ENCODE measurements around the gene EEF1A2.

The EEF1A2 gene

GRCh38 chr20:63536997-63537524 is 38.2 kb upstream of the EEF1A2 start, which contains the start of gene PTK6:
Gene PTK6 (minus strand): TSS chr20:63537376. CDS start chr20:63537314, 62 bp downstream.
- no peak for DNase-seq (ENCODE audit: low spot score)

GRCh38 chr20:63536241-63536977 is 37.5 kb upstream of the EEF1A2 start:
- no peak for DNase-seq (ENCODE audit: low spot score)

- no peak for DNase-seq (ENCODE audit: low spot score)
These were observed 36.2 kb upstream of the EEF1A2 start for GRCh38 chr20:63534831-63535651.

GRCh38 chr20:63534427-63534830 is 35.5 kb upstream of the EEF1A2 start:
- DNase-seq (ENCODE audit: low spot score), result no peak

GRCh38 chr20:63533871-63534393 is 35.0 kb upstream of the EEF1A2 start:
- no peak for DNase-seq (ENCODE audit: low spot score)

- no peak for DNase-seq (ENCODE audit: low spot score)
These were observed 34.5 kb upstream of the EEF1A2 start for GRCh38 chr20:63533388-63533787.

GRCh38 chr20:63532449-63532971 is 33.6 kb upstream of the EEF1A2 start:
- no peak for DNase-seq (ENCODE audit: low spot score)

GRCh38 chr20:63531686-63532448 is 33.0 kb upstream of the EEF1A2 start:
- DNase-seq (ENCODE audit: low spot score), result no peak

GRCh38 chr20:63530788-63531160 is 31.9 kb upstream of the EEF1A2 start:
- DNase-seq (ENCODE audit: low spot score), result no peak

- no peak for DNase-seq (ENCODE audit: low spot score)
These were observed 31.2 kb upstream of the EEF1A2 start for GRCh38 chr20:63529861-63530787.

- DNase-seq (ENCODE audit: low spot score), result no peak
These were observed 30.4 kb upstream of the EEF1A2 start for GRCh38 chr20:63529180-63529860.

GRCh38 chr20:63527184-63527583 is 28.3 kb upstream of the EEF1A2 start:
- DNase-seq (ENCODE audit: low spot score), result no peak

- DNase-seq (ENCODE audit: low spot score), result no peak
These were observed 27.1 kb upstream of the EEF1A2 start for GRCh38 chr20:63525971-63526370.

GRCh38 chr20:63525185-63525584 is 26.3 kb upstream of the EEF1A2 start:
- no peak for DNase-seq (ENCODE audit: low spot score)

- DNase-seq (ENCODE audit: low spot score), result no peak
These were observed 24.2 kb upstream of the EEF1A2 start for GRCh38 chr20:63522981-63523611.

GRCh38 chr20:63522091-63522868 is 23.4 kb upstream of the EEF1A2 start:
- no peak for DNase-seq (ENCODE audit: low spot score)

GRCh38 chr20:63521602-63522001 is 22.7 kb upstream of the EEF1A2 start:
- DNase-seq (ENCODE audit: low spot score), result no peak

- DNase-seq (ENCODE audit: low spot score), result peak; percentile 75
These were observed 22.2 kb upstream of the EEF1A2 start for GRCh38 chr20:63520934-63521601.

All from putamen (tissue), 1 donor.